Activated T-cell treated with anti-CD3 and anti-CD28 coated beads for 1 hour (primary cell): ENCODE results near the gene SIL1.
"Not testable (repeated sequence)": the region's sequence is repeated elsewhere in the genome, so short reads cannot be mapped to it uniquely, and the experiment has no call there.

ENCODE experiments used
- DNase-seq: peaks from one replicate; pipeline ENCODE4 v3.0.0-alpha.2; 2020; ENCODE audit warnings: low read depth

SIL1 gene

GRCh38 chr5:139068494-139069151, 129.5 kb downstream of the SIL1 start:
- no peak for DNase-seq

GRCh38 chr5:139068060-139068459, 130.1 kb downstream of the SIL1 start:
- DNase-seq, result no peak

- no peak for DNase-seq
Observed at GRCh38 chr5:139065306-139065705, 132.9 kb downstream of the SIL1 start.

- DNase-seq, result no peak
Observed at GRCh38 chr5:139064613-139065012, 133.6 kb downstream of the SIL1 start.

- DNase-seq, result no peak
Observed at GRCh38 chr5:139063664-139064054, 134.5 kb downstream of the SIL1 start.

- DNase-seq, result no peak
Observed at GRCh38 chr5:139062910-139063663, 135.1 kb downstream of the SIL1 start.

- no peak for DNase-seq
Observed at GRCh38 chr5:139061856-139062255, 136.3 kb downstream of the SIL1 start.

- no peak for DNase-seq
Observed at GRCh38 chr5:139061274-139061673, 136.9 kb downstream of the SIL1 start.

GRCh38 chr5:139058121-139058520, 140.0 kb downstream of the SIL1 start:
- DNase-seq, result no peak

GRCh38 chr5:139057045-139057939, 140.9 kb downstream of the SIL1 start:
- DNase-seq, result not testable (repeated sequence)

- DNase-seq, result no peak
Observed at GRCh38 chr5:139052975-139053374, 145.2 kb downstream of the SIL1 start.

- no peak for DNase-seq
Observed at GRCh38 chr5:139051392-139051791, 146.8 kb downstream of the SIL1 start.

- no peak for DNase-seq
Observed at GRCh38 chr5:139050432-139050831, 147.7 kb downstream of the SIL1 start.

GRCh38 chr5:139049780-139050179, 148.4 kb downstream of the SIL1 start:
- no peak for DNase-seq

GRCh38 chr5:139046551-139046950, 151.6 kb downstream of the SIL1 start:
- DNase-seq, result no peak

GRCh38 chr5:139043157-139043905, 154.8 kb downstream of the SIL1 start:
- DNase-seq, result no peak

- no peak for DNase-seq
Observed at GRCh38 chr5:139040081-139040480, 158.1 kb downstream of the SIL1 start.

GRCh38 chr5:139038613-139039305, 159.4 kb downstream of the SIL1 start:
- no peak for DNase-seq

- no peak for DNase-seq
Observed at GRCh38 chr5:139037732-139038131, 160.4 kb downstream of the SIL1 start.

- not testable (repeated sequence) for DNase-seq
Observed at GRCh38 chr5:139036332-139036731, 161.8 kb downstream of the SIL1 start.

- no peak for DNase-seq
Observed at GRCh38 chr5:139027150-139027549, 171.0 kb downstream of the SIL1 start.
